Thymus (tissue), 11 donors: ENCODE data around the gene CWC22. TPM values are rescaled to one million over a fixed set of nuclear protein-coding genes. Genes with fewer than 3 reads are reported as not detected.
A peak's percentile ranks its signal among the peaks of the same experiment; 100 is the strongest.

Experiments used
- DNase-seq, 9 donors: peaks; one replicate each; pipeline ENCODE4 v3.0.0-alpha.2; 2013; ENCODE audit warnings: low spot score in 9 of 9, low read depth in 6 of 9, missing footprints in 1 of 9
- H3K27ac ChIP-seq, 2 donors: one replicate each; pipeline ENCODE4 v1.5.1; 2013; ENCODE audit warnings: control low read depth in 1 of 2, low read depth in 1 of 2, low read length in 1 of 2, mild to moderate bottlenecking in 1 of 2, moderate library complexity in 1 of 2
- H3K27me3 ChIP-seq, 2 donors: one replicate each; pipeline ENCODE4 v1.5.1; 2013; ENCODE audit warnings: low read length in 1 of 2; ENCODE audit not compliant: control insufficient read depth in 2 of 2, insufficient read depth in 1 of 2
- H3K36me3 ChIP-seq, 2 donors: one replicate each; pipeline ENCODE4 v1.5.1; 2013; ENCODE audit warnings: low read length in 1 of 2, mild to moderate bottlenecking in 1 of 2, moderate library complexity in 1 of 2; ENCODE audit not compliant: control insufficient read depth in 2 of 2, insufficient read depth in 2 of 2
- H3K4me1 ChIP-seq, 2 donors: one replicate each; pipeline ENCODE4 v1.5.1; 2013; ENCODE audit warnings: low read length in 2 of 2; ENCODE audit not compliant: control insufficient read depth in 2 of 2, insufficient read depth in 2 of 2
- H3K4me3 ChIP-seq, 2 donors: one replicate each; pipeline ENCODE4 v1.5.1; 2013; ENCODE audit warnings: low read length in 2 of 2, control low read depth in 1 of 2, mild to moderate bottlenecking in 1 of 2
- H3K9me3 ChIP-seq, 2 donors: one replicate each; pipeline ENCODE4 v1.5.1; 2013; ENCODE audit warnings: low read length in 1 of 2, mild to moderate bottlenecking in 1 of 2; ENCODE audit not compliant: control insufficient read depth in 2 of 2, insufficient read depth in 1 of 2
- WGBS: extraction: QIAGEN DNeasy Blood & Tissue Kit; methylation state at CpG from one replicate; pipeline ENCODE4 v1.1.7; 2013; 5-methylcytosine and 5-hydroxymethylcytosine counted together
- polyA plus RNA-seq: library from polyadenylated mRNA; stranded (reverse); fragments of 200-250 nt; gene quantifications from one replicate; pipeline ENCODE4 v1.2.3, GENCODE V29; 2013
- total RNA-seq: library from RNA; stranded (reverse); fragments of 120-200 nt; gene quantifications from one replicate; pipeline ENCODE4 v1.2.4, GENCODE V29; 2013
- donor health status: healthy.

Gene CWC22
- total and polyA plus RNA-seq, 2 donors, result 21.3 to 21.4 TPM

- no peak overlapping the region for H3K27ac ChIP-seq
- 82% methylated on average over 6 of the region's 6 CpGs for WGBS
- H3K36me3 ChIP-seq, result no peaks in the 10 kb centered on the region
- DNase-seq, result no peak
- no peaks in the 10 kb centered on the region for H3K27me3 ChIP-seq
- H3K4me1 ChIP-seq, result no peaks in the 10 kb centered on the region
- H3K4me3 ChIP-seq, result no peak overlapping the region
- no peaks in the 10 kb centered on the region for H3K9me3 ChIP-seq
Observed at GRCh38 chr2:179909845-179910734, 97.0 kb downstream of the CWC22 start.

GRCh38 chr2:179900655-179901054 lies 106.4 kb downstream of the CWC22 start:
- Histone ChIP-seq H3K9me3 (no peaks in the 10 kb centered on the region), H3K27me3 (no peaks in the 10 kb centered on the region), H3K4me3 (no peak overlapping the region), H3K27ac (no peak overlapping the region), H3K4me1 (no peaks in the 10 kb centered on the region), H3K36me3 (no peaks in the 10 kb centered on the region)
- no peak for DNase-seq
- 96% methylated on average over 5 of the region's 5 CpGs for WGBS

GRCh38 chr2:179899666-179900065 lies 107.4 kb downstream of the CWC22 start:
- H3K4me1 ChIP-seq, result no peaks in the 10 kb centered on the region
- H3K4me3 ChIP-seq, result no peak overlapping the region
- H3K9me3 ChIP-seq, result no peaks in the 10 kb centered on the region
- H3K36me3 ChIP-seq, result no peaks in the 10 kb centered on the region
- DNase-seq, result no peak
- H3K27me3 ChIP-seq, result no peaks in the 10 kb centered on the region
- WGBS, result 100% methylated on average over 1 of the region's 1 CpG
- no peak overlapping the region for H3K27ac ChIP-seq

- Histone ChIP-seq H3K27me3 (no peaks in the 10 kb centered on the region), H3K27ac (no peak overlapping the region), H3K9me3 (no peaks in the 10 kb centered on the region), H3K4me3 (no peak overlapping the region), H3K36me3 (no peaks in the 10 kb centered on the region), H3K4me1 (no peaks in the 10 kb centered on the region)
- peak in 4 of 9 donors; percentile 5 to 14 (median 6) for DNase-seq
- 96% methylated on average over 4 of the region's 4 CpGs for WGBS
Observed at GRCh38 chr2:179898873-179899272, 108.2 kb downstream of the CWC22 start.

Other genes with a start within 250 kb of the CWC22 start
- gene ZNF385B, start 145.7 kb downstream of the CWC22 start, total RNA-seq, result 0.14 TPM
- gene ZNF385B, start 145.7 kb downstream of the CWC22 start, polyA plus RNA-seq, result 2.0 TPM